ENCODE results near the gene FDXR.

Gene FDXR

DNA sequence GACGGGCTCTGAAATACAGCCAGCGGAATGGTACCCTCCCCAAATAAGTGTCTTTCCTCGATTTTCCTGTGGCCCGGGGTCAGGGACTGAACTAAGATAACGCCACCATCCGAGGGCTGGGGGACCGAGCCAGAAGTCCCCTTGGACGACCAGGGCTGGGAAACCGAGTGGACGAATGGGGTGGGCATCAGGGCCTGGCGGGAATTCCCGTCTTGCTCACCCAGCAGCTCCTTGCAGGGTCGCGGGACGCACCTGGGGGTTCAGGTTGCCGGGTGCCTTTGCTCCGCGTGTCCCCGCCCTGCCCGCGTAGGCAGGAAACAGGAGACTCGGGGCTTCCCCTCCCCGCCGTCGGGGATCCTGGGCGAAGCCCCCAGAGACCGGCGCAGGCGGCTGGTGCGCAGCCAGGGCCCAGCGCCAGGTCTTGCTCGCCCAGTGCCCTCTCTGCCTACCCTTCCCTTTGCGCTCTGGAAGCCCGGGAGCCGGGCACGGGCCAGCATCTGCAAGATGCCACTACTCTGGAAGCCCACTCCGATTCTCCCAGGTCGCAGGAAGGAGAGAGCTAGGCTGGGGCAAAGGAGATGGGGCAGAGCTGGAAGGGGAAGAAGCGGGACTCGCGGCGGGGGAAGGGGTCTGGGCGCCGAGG is 12.4 kb downstream of the FDXR start:
- Histone ChIP-seq H3K4me3 (peak overlapping the region; percentile 55), H3K27me3 (peaks cover 69% of the 10 kb centered on the region), H3K9me3 (no peaks in the 10 kb centered on the region), H3K4me1 (peaks cover 48% of the 10 kb centered on the region), H3K9ac (no peak overlapping the region), H4K20me1 (peaks cover 58% of the 10 kb centered on the region), H3K4me2 (peak overlapping the region; percentile 81), H3K27ac (no peak overlapping the region), H3K36me3 (no peaks in the 10 kb centered on the region)
- TF ChIP-seq Cebpa-rat (IDR thresholded peaks at IDR 0.05) = no peak

DNA sequence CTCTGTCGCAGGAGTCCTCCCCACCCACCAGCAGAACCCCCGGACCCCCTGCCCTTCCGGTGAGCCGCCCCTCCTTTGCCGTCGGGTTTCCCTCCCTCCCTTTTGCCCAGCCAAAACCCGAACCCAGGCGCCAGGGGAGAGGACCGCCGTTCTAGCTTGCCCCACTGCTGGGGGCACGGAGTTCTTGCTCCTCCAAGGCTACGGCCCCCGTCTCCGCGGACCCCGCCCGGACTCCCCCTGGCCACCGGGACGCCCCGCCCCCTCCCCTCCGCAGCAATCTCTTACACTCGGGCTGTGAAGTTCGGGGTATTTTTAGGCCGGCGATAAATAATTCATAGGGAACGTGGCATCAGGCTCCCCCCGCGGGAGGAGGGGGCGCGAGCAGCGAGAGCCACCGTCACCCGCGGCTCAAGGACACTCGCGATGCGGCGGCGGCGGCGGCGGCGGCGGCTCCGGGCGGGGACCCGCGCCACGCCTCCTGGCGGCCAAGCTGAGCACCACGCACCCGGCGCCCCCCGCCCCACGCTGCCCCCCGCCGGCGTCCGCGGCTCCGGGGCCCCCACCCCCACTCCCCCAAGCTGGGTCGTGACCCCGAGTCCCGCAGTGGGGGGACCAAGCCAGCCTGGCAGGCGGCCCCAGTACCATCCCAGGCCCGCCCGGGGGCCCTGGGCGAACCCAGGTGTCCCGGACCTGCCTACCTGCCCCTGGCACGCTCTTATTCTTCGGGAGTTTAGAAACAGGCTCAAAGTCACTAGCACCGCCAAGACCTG is 13.2 kb downstream of the FDXR start, which contains the start of gene GRIN2C:
Gene GRIN2C (minus strand): TSS at position 427 of the 770 bp plus-strand sequence. CDS start 4,793 bp downstream, outside the sequence.
- Histone ChIP-seq H3K27me3 (peaks cover 76% of the 10 kb centered on the region), H3K4me2 (peak within 1 kb of the TSS; percentile 81)

DNA sequence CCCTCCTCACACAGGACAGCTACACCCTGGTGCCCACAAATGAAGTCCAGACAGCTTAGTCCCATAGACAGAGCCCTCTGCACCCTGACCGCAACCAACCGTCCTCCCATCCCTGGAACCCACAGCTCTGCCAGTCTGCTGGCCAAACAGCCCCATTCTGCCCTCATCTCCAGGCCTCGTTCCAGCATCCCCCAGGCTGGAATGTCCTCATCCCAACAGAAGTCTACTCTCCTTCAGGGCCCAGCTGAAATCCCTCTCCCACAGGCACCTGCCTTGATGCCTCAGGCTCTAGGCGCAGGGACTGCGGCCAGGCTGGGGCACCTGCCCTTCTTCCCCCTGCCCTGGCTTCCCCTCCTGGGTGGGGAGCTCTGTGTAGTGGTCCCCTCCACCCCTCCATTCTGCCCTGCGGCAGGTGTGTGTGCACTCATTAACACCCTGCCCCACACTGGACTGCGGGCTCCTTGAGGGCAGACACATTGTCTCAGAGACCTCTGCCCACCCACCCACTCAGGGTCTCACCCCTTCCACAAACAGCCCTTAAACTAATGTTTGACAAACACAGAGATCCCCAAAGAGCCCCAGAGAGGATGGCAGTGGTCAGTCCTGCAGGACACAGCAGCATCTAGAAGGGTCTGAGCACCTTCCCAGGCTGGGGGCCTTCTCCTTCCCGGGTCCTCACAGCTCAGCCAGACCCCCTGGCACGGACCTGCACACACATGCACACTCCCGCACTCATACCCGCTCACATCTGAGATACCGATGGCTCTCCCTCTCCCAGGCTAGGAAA is 13.9 kb downstream of the FDXR start:
- TF ChIP-seq Cebpa-rat (IDR thresholded peaks at IDR 0.05) = no peak
- H3K4me3 ChIP-seq = no peak overlapping the region
- peaks cover 43% of the 10 kb centered on the region for H3K4me1 ChIP-seq
- peaks cover 57% of the 10 kb centered on the region for H4K20me1 ChIP-seq
- H3K36me3 ChIP-seq = no peaks in the 10 kb centered on the region
- H3K27ac ChIP-seq = no peak overlapping the region
- H3K27me3 ChIP-seq = peaks cover 84% of the 10 kb centered on the region
- H3K9ac ChIP-seq = no peak overlapping the region
- no peaks in the 10 kb centered on the region for H3K9me3 ChIP-seq
- 0 out of 2 replicates have a peak overlapping the region, but pooled peaks have one; percentile 81 for H3K4me2 ChIP-seq

More for the DNA sequence above, 13.2 kb downstream of the FDXR start, which contains the start of gene GRIN2C:
- Histone ChIP-seq H4K20me1 (peaks cover 58% of the 10 kb centered on the region), H3K27ac (no peak within 1 kb of the TSS), H3K36me3 (no peaks in the 10 kb centered on the region), H3K9me3 (no peaks in the 10 kb centered on the region), H3K9ac (no peak within 1 kb of the TSS), H3K4me1 (peaks cover 43% of the 10 kb centered on the region), H3K4me3 (peak within 1 kb of the TSS; percentile 55)
- TF ChIP-seq Cebpa-rat (IDR thresholded peaks at IDR 0.05) = no peak

DNA sequence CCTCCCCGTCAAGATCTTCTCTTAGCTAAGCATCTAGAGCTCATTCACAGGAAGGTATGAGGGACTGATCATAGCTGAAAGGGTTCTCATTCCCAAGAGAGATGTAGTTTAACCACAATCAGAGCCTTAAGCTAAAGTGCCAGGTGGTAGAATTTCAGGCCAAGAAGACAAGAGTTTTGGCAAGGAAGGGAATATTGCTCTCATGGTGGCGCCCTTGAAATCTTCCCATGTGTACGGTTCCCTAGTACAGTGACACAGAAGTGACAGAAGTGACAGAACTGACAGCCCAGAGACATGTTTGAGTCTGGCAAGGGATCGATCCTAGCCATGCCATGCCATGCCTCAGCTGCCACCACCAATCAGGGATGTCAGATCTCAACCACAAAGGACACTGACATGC is 15.6 kb downstream of the FDXR start:
- no peak for TF ChIP-seq Cebpa-rat (IDR thresholded peaks at IDR 0.05)
- peaks cover 37% of the 10 kb centered on the region for H3K4me1 ChIP-seq
- peaks cover 44% of the 10 kb centered on the region for H4K20me1 ChIP-seq
- peak overlapping the region; percentile 67 for H3K4me2 ChIP-seq
- no peaks in the 10 kb centered on the region for H3K36me3 ChIP-seq
- peaks cover 96% of the 10 kb centered on the region for H3K27me3 ChIP-seq
- H3K9me3 ChIP-seq = no peaks in the 10 kb centered on the region
- no peak overlapping the region for H3K27ac ChIP-seq
- no peak overlapping the region for H3K4me3 ChIP-seq
- H3K9ac ChIP-seq = no peak overlapping the region

DNA sequence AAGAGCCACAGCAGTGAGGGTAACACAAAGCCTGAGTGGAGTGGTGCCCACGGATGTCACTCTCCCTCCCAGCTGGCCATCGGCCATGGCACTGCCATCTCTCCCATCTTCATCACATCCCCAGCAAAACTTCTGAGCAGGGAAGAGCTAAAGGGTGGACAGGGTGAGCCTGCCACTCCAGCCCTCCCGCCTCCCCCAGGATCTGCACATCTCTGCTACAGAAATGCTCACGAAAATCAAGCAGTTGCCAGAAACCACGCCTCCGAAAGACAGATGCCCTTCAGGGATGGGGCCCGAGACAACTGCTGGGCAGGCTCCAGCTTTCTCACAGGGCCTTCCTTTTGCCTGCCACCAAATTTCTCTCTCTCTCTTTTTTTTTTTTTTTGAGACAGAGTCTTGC is 16.7 kb downstream of the FDXR start:
- Histone ChIP-seq H3K36me3 (no peaks in the 10 kb centered on the region), H3K9me3 (no peaks in the 10 kb centered on the region), H3K27ac (no peak overlapping the region), H3K4me1 (peaks cover 30% of the 10 kb centered on the region), H3K4me2 (0 out of 2 replicates have a peak overlapping the region, but pooled peaks have one; percentile 67), H3K4me3 (no peak overlapping the region), H3K9ac (no peak overlapping the region), H4K20me1 (peaks cover 40% of the 10 kb centered on the region), H3K27me3 (peaks cover 96% of the 10 kb centered on the region)
- TF ChIP-seq Cebpa-rat (IDR thresholded peaks at IDR 0.05) = no peak

DNA sequence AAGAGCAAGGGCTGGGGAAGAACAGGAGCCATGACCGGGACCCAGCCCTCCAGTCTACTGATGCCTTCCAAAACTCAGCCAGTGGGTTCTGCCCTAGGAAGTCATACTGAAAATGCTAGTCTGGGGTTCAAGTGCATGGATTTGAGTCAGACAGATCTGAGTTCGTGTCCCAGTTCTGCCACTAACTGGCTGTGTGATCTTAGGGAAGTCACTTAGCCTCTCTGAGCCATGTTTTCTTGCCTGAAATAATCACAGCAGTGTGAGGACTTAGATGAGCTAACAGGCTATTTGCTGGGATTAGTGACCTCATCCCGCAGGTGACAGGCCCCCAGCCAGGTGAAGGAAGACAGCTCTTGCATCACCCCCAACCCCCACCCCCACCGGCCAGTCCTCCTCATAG is 17.5 kb downstream of the FDXR start:
- Histone ChIP-seq H3K4me1 (peaks cover 22% of the 10 kb centered on the region), H3K9ac (no peak overlapping the region), H3K36me3 (no peaks in the 10 kb centered on the region), H3K4me2 (no peak overlapping the region), H3K9me3 (no peaks in the 10 kb centered on the region), H3K4me3 (no peak overlapping the region), H3K27ac (no peak overlapping the region), H4K20me1 (peaks cover 32% of the 10 kb centered on the region), H3K27me3 (peaks cover 89% of the 10 kb centered on the region)
- no peak for TF ChIP-seq Cebpa-rat (IDR thresholded peaks at IDR 0.05)

DNA sequence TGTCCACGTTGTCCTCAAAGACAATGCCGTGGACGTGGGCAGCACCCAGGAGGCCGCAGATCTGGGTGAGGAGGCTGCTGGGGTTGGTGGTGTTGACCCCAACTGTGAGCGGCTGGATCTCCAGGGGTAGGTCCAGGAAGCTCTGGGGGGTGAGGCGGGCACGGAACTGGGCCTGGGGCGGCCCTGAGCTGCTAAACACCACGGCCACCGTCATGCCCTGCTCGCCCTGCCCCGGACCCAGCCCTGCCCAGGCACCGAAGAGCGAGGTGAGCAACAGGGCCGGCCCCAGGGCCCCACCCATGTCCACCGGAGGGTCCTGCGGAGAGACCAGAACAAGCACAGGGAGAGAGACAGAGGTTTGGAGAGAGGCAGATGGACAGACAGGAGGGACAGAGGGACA is 18.0 kb downstream of the FDXR start:
- Histone ChIP-seq H3K4me3 (no peak overlapping the region), H3K36me3 (no peaks in the 10 kb centered on the region), H3K27me3 (peaks cover 84% of the 10 kb centered on the region), H3K9me3 (no peaks in the 10 kb centered on the region), H3K9ac (no peak overlapping the region), H3K4me2 (no peak overlapping the region), H3K4me1 (peaks cover 18% of the 10 kb centered on the region), H3K27ac (no peak overlapping the region), H4K20me1 (peaks cover 27% of the 10 kb centered on the region)
- no peak for TF ChIP-seq Cebpa-rat (IDR thresholded peaks at IDR 0.05)

DNA sequence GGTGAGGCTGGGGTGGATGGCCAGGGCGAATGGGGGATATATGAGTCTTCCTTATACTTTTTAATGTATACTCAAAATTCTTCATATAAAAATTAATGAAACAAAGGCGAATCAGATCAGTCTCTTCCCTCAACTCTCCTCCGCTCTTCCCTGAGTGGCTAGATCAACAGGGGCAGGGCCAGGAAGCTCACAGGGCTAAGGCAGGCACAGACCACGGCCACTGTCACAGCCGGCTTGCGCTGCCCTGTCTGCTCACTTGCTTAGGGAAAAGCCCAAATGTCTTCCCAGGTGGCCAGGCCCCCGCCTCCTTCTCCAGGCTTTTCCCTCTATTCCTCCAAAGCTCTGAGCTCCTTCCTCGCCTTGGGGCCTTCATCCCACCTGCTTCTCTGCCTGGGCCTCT is 19.1 kb downstream of the FDXR start:
- Histone ChIP-seq H4K20me1 (peaks cover 23% of the 10 kb centered on the region), H3K4me1 (peaks cover 18% of the 10 kb centered on the region), H3K9ac (no peak overlapping the region), H3K4me3 (no peak overlapping the region), H3K27me3 (peaks cover 72% of the 10 kb centered on the region), H3K4me2 (no peak overlapping the region), H3K27ac (no peak overlapping the region), H3K9me3 (no peaks in the 10 kb centered on the region), H3K36me3 (no peaks in the 10 kb centered on the region)
- TF ChIP-seq Cebpa-rat (IDR thresholded peaks at IDR 0.05) = no peak

DNA sequence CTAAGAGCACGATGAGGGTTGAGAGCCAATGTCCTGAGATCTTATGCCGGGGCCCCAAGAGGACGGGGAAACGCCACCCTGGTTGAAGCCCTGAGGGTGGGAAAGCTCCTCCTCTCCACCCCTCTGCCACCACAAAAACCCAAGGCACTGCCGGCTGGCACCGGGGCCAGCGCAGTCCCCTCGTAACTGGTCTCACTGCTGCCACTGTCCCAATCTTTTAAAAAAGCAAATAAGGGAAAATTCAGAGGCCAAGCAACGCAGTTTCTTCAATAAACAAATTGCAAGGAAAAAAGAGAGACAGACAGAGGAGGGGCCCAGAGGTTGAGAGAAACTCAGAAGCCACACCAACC is 19.8 kb downstream of the FDXR start:
- peak overlapping the region; percentile 36 for H3K4me2 ChIP-seq
- no peaks in the 10 kb centered on the region for H3K36me3 ChIP-seq
- no peak overlapping the region for H3K27ac ChIP-seq
- H3K4me3 ChIP-seq = no peak overlapping the region
- no peak for TF ChIP-seq Cebpa-rat (IDR thresholded peaks at IDR 0.05)
- peaks cover 18% of the 10 kb centered on the region for H3K4me1 ChIP-seq
- H3K27me3 ChIP-seq = peaks cover 67% of the 10 kb centered on the region
- no peak overlapping the region for H3K9ac ChIP-seq
- no peaks in the 10 kb centered on the region for H3K9me3 ChIP-seq
- peaks cover 22% of the 10 kb centered on the region; the same call in 1 of the 2 replicates for H4K20me1 ChIP-seq
